ENCODE data around the gene CORO1C. TPM values are rescaled to one million over a fixed set of nuclear protein-coding genes. Genes with fewer than 3 reads are reported as not detected.

Gene CORO1C
- total and polyA plus RNA-seq, 9 of the 15 experiments (the other 6 are each of a cell fraction or from before 2014, with no cell fraction given): 55.2 to 280 (median 150) TPM

DNA sequence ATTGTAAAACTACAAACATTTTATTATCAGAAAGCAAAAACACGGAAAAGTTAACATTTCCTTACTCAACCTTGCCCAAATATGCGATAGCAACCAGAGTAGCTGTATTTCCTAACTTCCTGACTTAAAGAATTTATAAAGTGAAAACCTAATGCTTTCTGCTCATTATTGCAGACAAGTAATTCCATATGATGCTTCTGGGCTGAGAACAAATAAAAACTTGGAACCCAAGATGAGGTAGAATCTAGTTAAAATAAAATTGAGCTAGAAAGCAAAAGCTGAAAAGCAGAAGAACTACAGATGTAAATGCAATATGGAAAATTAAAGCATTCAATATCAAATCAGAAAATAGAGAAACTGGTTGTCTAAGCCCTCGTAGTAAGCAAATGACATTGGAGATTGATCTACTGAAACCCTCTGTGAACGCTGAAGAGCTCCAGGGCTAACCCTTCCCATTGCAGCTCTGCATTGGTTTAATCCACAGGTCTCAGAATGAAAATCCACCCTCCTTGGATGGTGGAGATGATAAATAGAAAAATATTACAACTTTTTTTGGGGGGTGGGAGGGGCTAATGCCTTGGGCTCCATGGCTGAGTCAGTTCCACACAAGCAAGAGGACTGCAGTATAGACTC lies 40.7 kb downstream of the CORO1C start (continued):
- TF ChIP-seq POLR3G (IDR thresholded peaks at IDR 0.05; ENCODE audit: extremely low read depth, insufficient read length, insufficient replicate concordance) (no peak), FOSL1 (tag; conservative IDR thresholded peaks at IDR 0.05) (no peak), RBM34 (IDR thresholded peaks at IDR 0.05; ENCODE audit: borderline replicate concordance, insufficient read depth, low read length) (no peak), ZNF146 (CRISPR knock-in tag; IDR thresholded peaks at IDR 0.05; ENCODE audit: unreplicated experiment) (no peak), FOXJ3 (CRISPR knock-in tag; IDR thresholded peaks at IDR 0.05) (no peak), BHLHE40 (IDR thresholded peaks at IDR 0.05; ENCODE audit: low read length) (no peak), ZNF830 (CRISPR knock-in tag; IDR thresholded peaks at IDR 0.05) (peak; percentile 19; the same call in 1 of the 2 replicates), NR2C1 (IDR thresholded peaks at IDR 0.05) (no peak), NR2C1 (tag; IDR thresholded peaks at IDR 0.05) (no peak), ZFX (CRISPR knock-in tag; IDR thresholded peaks at IDR 0.05) (no peak), ZNF41 (CRISPR knock-in tag; conservative IDR thresholded peaks at IDR 0.05) (no peak)
- TF ChIP-seq, protein P1, sequence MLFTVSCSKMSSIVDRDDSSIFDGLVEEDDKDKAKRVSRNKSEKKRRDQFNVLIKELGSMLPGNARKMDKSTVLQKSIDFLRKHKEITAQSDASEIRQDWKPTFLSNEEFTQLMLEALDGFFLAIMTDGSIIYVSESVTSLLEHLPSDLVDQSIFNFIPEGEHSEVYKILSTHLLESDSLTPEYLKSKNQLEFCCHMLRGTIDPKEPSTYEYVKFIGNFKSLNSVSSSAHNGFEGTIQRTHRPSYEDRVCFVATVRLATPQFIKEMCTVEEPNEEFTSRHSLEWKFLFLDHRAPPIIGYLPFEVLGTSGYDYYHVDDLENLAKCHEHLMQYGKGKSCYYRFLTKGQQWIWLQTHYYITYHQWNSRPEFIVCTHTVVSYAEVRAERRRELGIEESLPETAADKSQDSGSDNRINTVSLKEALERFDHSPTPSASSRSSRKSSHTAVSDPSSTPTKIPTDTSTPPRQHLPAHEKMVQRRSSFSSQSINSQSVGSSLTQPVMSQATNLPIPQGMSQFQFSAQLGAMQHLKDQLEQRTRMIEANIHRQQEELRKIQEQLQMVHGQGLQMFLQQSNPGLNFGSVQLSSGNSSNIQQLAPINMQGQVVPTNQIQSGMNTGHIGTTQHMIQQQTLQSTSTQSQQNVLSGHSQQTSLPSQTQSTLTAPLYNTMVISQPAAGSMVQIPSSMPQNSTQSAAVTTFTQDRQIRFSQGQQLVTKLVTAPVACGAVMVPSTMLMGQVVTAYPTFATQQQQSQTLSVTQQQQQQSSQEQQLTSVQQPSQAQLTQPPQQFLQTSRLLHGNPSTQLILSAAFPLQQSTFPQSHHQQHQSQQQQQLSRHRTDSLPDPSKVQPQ (CRISPR knock-in tag; IDR thresholded peaks at IDR 0.05; ENCODE audit: borderline replicate concordance): no peak
- TF ChIP-seq, protein P2, sequence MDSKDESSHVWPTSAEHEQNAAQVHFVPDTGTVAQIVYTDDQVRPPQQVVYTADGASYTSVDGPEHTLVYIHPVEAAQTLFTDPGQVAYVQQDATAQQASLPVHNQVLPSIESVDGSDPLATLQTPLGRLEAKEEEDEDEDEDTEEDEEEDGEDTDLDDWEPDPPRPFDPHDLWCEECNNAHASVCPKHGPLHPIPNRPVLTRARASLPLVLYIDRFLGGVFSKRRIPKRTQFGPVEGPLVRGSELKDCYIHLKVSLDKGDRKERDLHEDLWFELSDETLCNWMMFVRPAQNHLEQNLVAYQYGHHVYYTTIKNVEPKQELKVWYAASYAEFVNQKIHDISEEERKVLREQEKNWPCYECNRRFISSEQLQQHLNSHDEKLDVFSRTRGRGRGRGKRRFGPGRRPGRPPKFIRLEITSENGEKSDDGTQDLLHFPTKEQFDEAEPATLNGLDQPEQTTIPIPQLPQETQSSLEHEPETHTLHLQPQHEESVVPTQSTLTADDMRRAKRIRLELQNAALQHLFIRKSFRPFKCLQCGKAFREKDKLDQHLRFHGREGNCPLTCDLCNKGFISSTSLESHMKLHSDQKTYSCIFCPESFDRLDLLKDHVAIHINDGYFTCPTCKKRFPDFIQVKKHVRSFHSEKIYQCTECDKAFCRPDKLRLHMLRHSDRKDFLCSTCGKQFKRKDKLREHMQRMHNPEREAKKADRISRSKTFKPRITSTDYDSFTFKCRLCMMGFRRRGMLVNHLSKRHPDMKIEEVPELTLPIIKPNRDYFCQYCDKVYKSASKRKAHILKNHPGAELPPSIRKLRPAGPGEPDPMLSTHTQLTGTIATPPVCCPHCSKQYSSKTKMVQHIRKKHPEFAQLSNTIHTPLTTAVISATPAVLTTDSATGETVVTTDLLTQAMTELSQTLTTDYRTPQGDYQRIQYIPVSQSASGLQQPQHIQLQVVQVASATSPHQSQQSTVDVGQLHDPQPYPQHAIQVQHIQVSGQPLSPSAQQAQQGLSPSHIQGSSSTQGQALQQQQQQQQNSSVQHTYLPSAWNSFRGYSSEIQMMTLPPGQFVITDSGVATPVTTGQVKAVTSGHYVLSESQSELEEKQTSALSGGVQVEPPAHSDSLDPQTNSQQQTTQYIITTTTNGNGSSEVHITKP (IDR thresholded peaks at IDR 0.05; ENCODE audit: partially characterized antibody): peak; percentile 80
- TF ChIP-seq, protein P3, sequence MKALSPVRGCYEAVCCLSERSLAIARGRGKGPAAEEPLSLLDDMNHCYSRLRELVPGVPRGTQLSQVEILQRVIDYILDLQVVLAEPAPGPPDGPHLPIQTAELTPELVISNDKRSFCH (CRISPR knock-in tag; IDR thresholded peaks at IDR 0.05): no peak
- TF ChIP-seq, protein P3 (tag; IDR thresholded peaks at IDR 0.05): no peak
